Measurements from ENCODE around the gene CSNK1A1.

DNA sequence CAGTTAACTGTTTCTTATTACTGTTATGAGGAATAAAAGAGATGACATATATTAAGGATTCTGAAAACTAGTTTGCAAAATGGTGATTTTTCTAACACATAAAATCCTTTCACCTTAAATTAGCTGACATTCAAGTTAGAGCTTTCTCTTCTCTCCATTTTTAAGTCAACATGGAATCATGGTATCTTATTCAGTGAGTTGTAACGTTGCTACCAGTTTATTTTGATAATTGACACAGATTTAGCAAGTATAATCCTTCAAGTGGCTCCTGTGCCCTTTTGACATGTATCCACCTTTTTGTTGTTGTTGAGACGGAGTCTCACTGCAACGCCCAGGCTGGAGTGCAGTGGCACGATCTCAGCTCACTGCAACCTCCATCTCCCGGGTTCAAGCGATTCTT, 58.5 kb downstream of the CSNK1A1 start:
- no peak for TF ChIP-seq POLR2A (IDR thresholded peaks at IDR 0.05)
- TF ChIP-seq CTCF (IDR thresholded peaks at IDR 0.05 in 4 of 5, conservative IDR thresholded peaks at IDR 0.05 in 1 of 5), result no peak
